ENCODE results near the gene TGFBR3.

DNA sequence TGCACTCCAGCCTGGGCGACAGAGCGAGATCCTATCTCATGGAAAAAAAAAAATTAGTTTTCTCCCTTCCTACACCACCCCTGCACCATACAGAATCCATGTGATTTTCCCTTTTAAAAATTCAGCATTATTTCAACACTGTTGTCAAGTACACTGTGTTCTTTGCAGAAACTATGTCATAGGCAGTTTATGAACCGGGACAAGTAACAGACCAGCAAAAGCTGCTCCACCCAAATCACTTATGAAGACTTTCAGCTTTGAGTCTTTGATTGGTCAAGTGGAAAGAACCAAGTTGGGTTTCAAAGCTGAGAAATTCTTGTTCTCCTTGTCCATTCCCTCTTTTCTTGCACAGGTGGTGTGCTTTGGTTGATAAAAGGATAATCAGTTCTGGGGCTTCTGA, 212.3 kb downstream of the TGFBR3 start:
- TF ChIP-seq, protein P1, sequence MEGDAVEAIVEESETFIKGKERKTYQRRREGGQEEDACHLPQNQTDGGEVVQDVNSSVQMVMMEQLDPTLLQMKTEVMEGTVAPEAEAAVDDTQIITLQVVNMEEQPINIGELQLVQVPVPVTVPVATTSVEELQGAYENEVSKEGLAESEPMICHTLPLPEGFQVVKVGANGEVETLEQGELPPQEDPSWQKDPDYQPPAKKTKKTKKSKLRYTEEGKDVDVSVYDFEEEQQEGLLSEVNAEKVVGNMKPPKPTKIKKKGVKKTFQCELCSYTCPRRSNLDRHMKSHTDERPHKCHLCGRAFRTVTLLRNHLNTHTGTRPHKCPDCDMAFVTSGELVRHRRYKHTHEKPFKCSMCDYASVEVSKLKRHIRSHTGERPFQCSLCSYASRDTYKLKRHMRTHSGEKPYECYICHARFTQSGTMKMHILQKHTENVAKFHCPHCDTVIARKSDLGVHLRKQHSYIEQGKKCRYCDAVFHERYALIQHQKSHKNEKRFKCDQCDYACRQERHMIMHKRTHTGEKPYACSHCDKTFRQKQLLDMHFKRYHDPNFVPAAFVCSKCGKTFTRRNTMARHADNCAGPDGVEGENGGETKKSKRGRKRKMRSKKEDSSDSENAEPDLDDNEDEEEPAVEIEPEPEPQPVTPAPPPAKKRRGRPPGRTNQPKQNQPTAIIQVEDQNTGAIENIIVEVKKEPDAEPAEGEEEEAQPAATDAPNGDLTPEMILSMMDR (IDR thresholded peaks at IDR 0.05 in 8 of 11, conservative IDR thresholded peaks at IDR 0.05 in 3 of 11) = no peak
- TF ChIP-seq POLR2AphosphoS5 (IDR thresholded peaks at IDR 0.05) (no peak), POLR2A (IDR thresholded peaks at IDR 0.05) (no peak)
